Fibroblast of the conjunctiva (primary cell): ENCODE results near the gene ASB10.

ENCODE experiments used
- DNase-seq: peaks from one replicate; pipeline ENCODE4 v3.0.0-alpha.2; 2010; ENCODE audit warnings: low read depth

ASB10 gene, protein sequence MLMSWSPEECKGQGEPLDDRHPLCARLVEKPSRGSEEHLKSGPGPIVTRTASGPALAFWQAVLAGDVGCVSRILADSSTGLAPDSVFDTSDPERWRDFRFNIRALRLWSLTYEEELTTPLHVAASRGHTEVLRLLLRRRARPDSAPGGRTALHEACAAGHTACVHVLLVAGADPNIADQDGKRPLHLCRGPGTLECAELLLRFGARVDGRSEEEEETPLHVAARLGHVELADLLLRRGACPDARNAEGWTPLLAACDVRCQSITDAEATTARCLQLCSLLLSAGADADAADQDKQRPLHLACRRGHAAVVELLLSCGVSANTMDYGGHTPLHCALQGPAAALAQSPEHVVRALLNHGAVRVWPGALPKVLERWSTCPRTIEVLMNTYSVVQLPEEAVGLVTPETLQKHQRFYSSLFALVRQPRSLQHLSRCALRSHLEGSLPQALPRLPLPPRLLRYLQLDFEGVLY

DNA sequence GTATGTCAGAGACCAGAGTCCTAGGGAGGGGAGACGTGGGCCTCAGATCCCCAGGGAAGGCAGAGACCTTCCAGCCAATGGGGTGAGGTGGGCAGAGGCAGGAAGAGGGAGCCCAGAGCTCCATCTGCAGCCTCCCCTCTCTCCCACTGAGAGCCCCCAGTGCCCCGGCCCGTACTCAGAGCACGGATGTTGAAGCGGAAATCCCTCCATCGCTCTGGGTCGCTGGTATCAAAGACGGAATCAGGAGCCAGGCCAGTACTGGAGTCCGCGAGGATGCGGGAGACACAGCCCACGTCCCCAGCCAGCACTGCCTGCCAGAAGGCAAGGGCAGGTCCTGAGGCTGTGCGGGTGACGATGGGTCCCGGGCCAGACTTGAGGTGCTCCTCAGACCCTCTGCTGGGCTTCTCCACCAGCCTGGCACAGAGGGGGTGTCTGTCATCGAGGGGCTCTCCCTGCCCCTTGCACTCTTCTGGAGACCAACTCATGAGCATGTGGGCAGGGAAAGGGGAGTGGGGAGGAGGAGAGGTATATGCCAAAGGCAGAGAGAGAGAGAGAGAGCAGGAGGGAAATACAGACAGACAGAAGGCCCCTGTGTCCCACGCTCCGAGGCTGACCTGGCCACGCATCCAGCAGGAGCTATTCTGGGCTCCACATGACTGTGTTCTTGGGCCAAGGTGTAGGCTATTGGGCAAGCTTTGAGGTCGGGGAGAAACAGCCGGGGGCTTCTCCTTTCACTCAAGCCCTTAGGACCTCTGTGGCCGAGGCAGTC is at the start of gene ASB10:
TSS of gene ASB10 (minus strand) at position 611 of the 769 bp plus-strand sequence. CDS start at position 491, 120 bp downstream.
- no peak for DNase-seq

DNA sequence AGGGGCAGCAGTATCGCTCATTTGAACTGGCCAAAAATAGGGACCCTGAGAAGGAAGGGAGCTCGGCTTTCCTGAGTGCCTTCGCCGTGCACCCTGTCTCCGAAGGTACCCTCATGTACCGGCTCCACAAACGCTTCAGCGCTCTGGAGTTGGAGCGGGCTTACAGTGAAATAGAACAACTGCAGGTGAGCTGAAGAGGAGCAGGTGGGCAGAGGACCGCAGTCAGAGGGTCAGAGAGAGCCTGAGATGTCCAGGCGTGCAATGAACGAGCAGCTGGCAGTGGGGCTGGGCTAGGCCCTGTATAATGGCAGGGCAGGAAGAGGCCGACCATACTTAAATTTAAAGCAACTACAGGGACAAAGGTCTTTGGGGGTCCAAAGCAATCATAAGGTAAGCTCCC is 49.4 kb upstream of the ASB10 start:
- DNase-seq: no peak

DNA sequence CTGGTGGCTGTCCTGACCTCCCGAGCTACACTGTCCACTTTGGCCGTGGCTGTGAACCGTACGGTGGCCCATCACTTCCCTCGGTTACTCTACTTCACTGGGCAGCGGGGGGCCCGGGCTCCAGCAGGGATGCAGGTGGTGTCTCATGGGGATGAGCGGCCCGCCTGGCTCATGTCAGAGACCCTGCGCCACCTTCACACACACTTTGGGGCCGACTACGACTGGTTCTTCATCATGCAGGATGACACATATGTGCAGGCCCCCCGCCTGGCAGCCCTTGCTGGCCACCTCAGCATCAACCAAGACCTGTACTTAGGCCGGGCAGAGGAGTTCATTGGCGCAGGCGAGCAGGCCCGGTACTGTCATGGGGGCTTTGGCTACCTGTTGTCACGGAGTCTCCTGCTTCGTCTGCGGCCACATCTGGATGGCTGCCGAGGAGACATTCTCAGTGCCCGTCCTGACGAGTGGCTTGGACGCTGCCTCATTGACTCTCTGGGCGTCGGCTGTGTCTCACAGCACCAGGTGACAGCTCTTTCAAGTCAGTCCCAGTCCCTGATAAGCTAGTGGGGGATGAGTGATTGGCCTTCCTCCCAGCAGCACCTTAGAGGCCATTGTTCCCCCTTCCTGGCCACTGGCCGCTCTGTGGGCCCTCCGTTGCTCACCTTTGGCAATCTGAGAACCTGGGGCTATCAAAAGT is 48.2 kb upstream of the ASB10 start:
- no peak for DNase-seq

DNA sequence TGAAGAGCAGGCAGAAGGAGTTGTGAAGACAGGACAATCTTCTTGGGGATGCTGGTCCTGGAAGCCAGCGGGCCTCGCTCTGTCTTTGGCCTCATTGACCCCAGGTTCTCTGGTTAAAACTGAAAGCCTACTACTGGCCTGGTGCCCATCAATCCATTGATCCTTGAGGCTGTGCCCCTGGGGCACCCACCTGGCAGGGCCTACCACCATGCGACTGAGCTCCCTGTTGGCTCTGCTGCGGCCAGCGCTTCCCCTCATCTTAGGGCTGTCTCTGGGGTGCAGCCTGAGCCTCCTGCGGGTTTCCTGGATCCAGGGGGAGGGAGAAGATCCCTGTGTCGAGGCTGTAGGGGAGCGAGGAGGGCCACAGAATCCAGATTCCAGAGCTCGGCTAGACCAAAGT is 46.8 kb upstream of the ASB10 start:
- no peak for DNase-seq

DNA sequence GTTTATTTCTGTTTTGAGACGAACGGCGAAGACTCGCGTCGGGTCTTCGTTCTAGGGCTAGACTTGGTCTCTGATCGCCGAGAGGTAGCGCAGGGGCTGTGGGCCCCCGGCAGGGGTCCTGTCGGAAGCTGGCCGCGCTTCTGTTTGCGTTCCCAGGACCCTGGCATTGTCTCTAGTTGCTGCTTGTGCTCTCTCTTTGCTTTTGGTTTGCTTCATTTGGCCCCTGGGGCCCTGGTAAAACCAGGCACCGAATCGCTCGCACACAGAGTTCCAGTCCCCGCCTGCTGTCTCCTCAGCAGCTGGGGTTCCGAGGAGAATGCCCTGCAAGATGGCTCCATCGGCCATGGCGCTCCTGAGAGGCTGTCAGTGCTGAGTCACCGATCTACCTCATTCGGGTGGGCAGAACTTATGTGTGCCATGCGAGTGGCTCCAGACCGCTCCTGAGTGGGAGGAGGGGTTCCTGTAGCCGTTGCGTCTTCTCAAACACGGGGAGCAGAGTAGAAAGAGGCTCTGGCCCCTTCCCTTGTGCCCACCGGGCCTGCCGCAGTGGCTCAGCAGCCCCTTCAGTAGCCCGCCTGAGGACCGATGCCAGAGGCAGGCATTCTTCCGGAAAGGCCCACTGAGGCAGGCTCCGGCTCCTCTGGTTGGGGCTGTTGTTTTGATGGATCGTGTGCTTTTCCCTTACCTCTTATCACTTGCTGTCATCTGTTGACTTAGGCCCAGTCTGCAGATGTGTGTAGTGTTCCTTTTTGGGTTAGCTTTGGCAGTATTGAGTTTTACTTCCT is 46.1 kb upstream of the ASB10 start:
- peak; percentile 49 for DNase-seq

DNA sequence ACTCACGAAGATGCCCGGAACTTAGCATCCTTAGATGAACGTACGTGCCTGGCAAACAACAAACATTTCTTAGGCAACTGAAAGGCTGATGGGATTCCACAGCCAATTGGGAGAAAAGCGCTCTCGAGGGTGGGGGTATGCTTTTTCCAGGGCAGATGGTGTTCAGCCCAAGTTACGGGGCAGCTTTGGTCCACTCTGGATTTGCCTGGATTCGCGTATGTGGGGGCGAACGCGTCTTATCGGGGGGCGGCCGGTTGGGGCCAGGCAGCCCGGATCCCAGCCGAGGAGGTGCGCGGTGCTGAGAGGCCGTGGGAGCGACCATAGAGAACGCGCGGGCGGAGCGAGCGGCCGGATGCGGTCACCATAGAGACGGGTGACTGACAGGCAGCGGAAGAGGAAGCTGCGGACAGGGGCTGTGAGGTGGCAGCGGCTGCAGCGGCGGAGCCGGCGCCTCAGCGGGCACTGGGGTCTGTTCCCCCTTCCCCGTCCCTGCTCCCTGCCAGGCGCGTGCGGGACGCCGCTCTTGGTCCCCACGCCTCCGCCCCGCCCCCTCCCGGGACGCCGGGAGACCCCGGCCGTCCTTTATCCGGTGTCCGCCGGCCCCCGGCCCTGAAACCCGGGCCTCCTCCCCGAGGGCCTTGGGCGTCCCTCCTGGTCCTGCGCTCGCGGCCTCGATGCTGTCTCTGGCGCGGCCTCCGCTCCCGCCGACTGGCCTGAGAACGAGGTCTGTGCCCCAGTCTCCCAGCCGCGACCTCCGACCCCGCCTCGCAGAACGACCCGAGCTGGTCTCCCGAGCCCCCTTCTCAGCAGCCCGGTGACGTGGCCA is 45.3 kb upstream of the ASB10 start, which contains the start of gene CHPF2:
TSS of gene CHPF2 (plus strand) at position 393 of the 826 bp plus-strand sequence. CDS start 1,529 bp downstream, outside the sequence.
- peak; percentile 55 for DNase-seq

DNA sequence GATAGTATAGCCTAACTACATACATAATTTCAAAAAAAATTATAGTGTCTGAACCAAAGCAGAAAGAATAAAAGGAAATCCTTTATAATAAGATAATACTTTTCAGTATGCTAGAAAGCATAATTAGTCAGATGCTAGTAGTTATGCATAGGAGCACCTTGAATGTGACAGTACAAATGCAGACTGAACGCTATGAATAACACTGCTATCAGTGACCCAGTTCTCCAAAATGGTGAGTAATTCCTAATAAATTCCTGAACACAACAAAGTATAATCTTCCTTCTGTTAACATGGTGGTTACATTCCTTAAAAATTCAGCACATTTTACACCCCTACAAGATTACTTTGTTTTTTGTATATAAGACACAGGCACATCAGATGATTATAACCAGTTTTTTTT is 44.0 kb upstream of the ASB10 start:
- DNase-seq: no peak

DNA sequence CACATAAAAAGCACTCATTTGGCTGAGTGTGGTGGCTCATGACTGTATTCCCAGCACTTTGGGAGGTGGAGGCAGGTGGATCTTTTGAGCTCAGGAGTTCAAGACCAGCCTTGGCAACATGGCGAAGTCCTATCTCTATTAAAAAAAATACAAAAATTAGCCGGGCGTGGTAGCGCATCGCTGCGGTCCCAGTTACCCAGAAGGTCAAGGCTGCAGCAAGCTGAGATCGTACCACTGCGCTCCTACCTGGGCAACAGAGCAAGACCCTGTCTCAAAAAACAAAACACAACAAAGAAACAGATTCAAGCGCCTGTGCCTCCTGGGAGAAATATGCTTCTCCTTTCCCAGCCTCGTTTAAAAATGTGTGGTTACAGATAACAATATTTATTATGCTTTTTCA is 42.2 kb upstream of the ASB10 start:
- DNase-seq: no peak

DNA sequence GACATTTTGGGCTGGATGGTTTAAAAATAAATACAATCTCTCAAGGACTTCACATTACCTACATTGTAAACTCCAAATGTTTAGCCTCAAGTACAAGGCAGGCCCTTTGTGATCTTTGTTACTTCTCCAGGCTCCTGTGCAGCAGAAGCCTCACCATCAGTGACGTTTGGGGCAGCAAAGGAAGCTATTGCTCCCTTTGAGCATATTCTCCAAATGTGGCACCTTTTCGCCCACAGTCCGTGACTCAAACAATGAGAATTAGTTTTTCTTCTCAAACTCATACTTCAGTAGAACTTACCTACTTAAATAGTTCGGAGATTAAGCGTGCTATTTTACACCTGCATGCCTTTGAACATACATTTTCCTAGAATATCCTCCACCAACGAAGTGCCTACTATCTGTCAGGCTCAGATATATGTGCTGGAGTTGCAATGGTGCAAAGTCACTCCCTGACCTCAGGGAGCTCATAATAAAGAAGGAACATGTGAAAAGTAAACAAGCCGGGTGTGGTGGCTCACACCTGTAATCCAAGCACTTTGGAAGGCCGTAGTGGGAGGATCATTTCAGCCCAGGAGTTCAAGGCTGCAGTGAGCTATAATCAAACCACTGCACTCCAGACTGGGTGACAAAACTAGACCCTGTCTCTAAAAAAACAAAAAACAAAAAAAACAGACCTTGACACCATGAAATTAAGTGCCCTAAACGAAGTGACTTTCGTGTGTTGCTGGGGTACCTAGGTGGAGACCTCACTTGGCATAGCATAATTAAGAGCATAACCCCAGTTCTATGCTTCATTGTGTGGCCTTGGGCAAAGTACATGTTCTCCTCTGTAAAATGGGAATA is 41.2 kb upstream of the ASB10 start:
- DNase-seq: no peak

DNA sequence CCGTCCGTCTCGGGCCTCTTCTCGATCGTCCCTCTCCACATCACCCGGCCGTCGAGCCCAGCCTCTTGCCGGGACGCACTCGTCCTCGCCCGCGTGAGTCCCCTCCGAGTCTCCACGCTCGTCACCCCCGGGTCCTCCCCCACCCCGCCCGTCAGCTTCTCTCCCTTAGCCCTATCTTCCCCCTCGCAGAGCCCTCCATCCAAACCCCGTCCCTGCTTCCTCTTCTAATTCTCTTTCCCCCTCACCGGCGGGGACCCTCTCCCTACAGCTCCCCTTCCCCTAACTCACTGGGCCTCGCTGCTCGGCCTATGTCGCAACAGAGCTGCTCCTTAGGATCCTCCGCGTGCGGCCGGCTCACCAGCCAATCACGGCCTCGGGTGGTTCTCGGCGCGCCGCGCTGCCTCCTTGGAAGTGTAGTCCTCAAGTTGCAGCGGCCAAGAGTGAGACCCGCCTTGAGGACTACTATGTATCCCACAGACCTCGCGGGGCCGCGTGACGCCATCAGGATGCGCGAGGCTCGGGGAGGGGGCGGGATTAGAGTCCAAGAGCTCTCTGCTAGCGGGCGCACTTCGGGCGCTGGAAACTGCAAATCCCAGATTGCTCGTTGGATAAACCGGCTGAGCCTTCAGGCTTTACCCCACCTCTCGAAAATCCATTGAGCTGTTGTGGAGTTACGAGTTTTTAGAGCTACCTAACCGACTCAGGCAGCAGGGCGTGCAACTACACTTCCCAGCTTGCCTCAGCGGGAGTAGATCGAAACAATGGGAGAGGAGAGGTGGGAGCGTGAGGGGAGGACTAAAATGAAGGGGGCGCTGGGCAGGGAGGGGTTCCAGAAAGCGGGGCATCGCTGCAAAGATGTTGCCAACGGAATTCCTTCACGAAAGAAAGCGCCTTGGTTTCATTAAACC is 40.1 kb upstream of the ASB10 start, which contains the start of gene ABCF2:
TSS of gene ABCF2 (minus strand) at position 331 of the 908 bp plus-strand sequence. CDS start 747 bp downstream, outside the sequence.
- DNase-seq: peak; percentile 97

DNA sequence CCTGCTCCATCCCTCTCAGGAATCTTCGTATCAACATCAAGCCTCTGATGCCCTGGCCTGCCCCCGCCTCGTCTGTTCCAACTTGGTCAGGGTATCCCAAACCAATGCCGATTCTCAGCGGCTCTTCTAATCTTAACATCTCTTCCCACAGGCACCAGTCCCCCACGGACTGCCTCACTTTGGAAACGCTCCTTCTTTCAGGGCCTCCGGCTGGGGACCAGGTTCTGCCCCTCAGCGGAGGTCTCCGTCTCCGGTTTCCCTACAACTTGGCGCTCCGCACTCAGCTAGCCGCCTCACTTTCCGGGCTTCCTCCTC is 39.5 kb upstream of the ASB10 start:
- DNase-seq: no peak

DNA sequence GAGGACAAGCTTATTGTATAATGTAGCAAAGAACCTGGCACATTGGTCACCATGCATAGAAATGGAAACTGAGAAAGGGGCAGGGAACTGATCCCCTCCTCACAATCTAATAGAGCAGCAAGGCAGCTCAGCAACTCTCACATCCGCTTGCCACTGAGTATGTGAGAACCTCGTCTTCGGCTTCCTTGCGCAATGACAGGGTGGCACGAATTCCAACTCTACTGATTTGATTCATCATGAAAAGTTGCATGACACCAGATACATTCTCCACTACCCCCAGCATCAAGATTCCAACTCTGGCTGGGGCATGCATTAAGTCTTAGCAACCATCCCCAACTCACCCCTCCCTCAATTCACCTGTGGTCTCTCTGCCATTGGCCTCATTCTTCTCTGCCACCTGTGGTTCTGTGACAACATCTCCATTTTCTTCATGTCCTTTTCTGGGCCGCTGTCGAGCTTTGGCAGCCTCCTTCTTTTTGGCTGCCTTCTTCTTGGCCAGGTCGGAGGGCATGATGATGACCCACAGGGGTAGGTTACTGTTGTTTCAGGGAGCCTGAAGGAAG is 39.0 kb upstream of the ASB10 start:
- no peak for DNase-seq

DNA sequence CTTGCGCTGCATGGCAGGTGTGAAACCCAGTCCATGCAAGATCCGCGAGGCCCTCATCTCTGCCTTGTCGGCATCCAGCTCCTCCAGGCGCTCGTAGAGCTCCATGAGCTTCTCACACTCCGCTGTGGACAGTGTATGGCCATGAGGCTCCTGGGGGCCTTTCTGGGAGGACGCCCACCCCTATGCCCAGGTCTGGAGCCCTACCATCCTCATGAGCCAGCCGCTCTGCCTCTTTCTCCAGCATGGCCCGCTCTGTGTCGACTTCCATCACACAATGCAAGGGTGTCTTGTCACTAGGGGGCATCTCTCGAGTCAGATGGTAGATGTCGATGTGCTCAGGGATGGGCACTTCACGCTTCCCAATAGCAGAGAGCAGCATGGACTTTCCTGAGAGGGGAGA is 36.7 kb upstream of the ASB10 start:
- no peak for DNase-seq

DNA sequence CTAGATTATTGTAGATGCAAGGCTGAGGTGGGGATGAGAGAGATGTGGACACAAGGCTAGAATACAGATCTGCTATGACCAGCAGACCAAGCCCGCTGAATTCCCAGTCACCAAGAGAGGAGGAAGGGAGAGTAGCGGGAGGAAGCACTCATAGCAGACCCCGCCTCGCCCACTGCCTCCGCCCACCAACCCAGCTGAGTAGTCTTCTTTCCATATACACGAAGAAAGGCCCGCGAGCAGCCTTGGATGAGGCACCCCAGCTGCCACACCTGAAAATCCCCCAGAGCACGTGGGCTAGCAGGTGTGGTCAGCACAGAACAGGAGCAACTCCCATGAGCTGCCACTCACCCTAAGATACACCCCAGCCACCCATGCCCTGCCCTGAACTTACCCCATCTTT is 31.1 kb upstream of the ASB10 start:
- no peak for DNase-seq

DNA sequence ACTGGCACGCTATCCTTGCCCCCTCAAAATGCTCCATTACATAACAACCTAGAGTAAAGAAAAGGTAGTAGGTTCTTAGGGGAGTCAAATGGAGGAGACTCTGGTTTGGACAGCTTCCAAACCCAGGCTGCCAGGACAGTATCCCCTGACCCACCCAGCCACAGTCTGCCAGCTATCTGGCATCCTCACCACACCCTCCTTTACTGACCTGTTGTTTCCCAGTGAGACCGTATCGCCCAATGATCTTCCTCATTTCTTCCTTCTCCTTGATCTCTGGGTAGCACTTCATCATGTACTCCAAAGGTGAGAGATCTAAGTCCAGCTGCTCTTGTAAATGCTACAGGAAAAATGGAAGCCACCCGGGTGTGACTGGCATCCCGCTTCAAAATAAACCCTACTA is 28.3 kb upstream of the ASB10 start:
- no peak for DNase-seq

DNA sequence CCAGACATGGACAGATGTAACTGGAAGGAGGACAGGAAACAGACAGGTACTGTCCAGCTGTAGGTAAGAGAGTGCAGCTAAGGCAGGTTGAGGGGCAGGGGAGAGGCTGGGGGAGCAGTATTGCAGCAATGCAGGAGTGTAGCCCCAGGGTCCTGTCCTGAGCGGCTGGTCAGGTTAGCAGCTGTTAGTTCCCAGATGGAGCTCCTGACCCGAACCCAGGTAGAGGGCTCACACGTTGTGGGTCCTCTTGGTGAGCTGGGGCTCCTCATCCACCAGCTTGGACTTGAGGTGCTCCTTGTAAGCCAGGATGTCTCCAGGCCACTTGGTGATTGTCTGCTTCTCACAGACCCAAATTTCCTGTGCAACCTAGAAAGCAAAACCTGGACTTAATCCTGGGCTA is 26.8 kb upstream of the ASB10 start:
- DNase-seq: no peak

DNA sequence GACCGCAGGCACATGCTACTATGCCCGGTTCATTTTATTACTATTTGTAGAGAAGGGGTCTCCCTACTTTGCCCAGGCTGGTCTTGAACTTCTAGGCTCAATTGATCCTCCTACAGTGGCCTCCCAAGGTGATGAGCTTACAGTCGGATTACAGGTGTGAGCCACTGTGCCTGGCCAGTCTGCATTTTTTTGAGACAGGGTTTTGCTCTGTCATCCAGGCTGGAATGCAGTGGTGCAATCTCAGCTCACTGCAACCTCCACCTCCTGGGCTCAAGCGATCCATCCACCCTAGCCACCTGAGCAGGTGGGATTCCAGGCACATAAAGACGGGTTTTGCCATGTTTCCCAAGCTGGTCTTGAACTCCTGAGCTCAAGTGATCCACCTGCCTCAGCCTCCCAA is 25.6 kb upstream of the ASB10 start:
- DNase-seq: no peak

DNA sequence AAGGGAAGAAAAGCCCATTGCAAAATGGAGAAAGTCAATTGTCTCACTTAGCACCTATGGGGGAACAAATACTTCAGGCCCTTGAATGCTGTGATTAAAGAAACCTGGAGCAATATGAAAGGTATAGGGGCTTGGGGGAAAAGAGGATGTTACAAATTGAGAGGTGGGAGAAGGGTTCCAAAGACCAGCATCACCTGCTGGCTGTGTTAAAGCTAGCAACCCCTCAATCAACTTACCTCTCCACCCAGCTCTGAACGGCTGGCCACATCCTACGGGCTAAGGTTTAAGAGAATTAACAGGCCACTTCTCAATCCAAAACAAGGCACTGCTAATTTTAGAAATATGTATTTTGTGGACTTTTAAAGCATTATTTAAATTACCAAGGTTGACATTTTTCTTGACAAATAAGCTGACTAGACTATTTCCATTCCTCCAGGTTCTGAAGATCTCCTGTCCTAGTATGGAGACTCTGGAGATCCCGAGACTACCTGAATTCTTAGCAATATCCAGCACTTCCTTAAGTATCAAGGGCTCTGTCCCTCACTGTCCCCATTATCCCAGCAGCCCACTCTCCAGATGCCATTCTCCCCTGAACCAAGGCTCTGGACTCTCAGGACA is 24.2 kb upstream of the ASB10 start:
- no peak for DNase-seq
